Measurements from ENCODE around the gene FCGR1A.
"Not testable (repeated sequence)": the region's sequence is repeated elsewhere in the genome, so short reads cannot be mapped to it uniquely, and the experiment has no call there.

- TF ChIP-seq CTCF (conservative IDR thresholded peaks at IDR 0.05; ENCODE audit: low read length); EZH2phosphoT487 (IDR thresholded peaks at IDR 0.05; ENCODE audit: borderline replicate concordance): not testable (repeated sequence)
These were observed 5.4 kb upstream of the FCGR1A start for GRCh38 chr1:149777084-149777483.
